Panc1 (cell line): ENCODE results near the gene TECPR2.

Experiments used
- CTCF ChIP-seq: fragments of 450-650 bp; IDR thresholded peaks from 2 replicates; pipeline ENCODE4 v1.5.1; 2017; ENCODE audit warnings: mild to moderate bottlenecking
- POLR2AphosphoS5 ChIP-seq: IDR thresholded peaks from 2 replicates; pipeline ENCODE4 v1.6.1; 2012; ENCODE audit warnings: mild to moderate bottlenecking, low read depth, low read length, moderate library complexity
- REST ChIP-seq, 2 experiments: IDR thresholded peaks; 2 replicates each; pipeline ENCODE4 v1.6.1; 2011 to 2012; ENCODE audit warnings: low read depth in 2 of 2, control low read depth in 1 of 2, low read length in 1 of 2, mild to moderate bottlenecking in 1 of 2, moderate library complexity in 1 of 2; ENCODE audit not compliant: insufficient read depth in 1 of 2

- TF ChIP-seq CTCF (no peak), REST (IDR thresholded peaks at IDR 0.05; ENCODE audit: insufficient read depth in 1 of 2, low read depth in 2 of 2, low read length in 1 of 2) (no peak), POLR2AphosphoS5 (no peak)
These were observed 42.6 kb upstream of the TECPR2 start for GRCh38 chr14:102320033-102320660.
